NB4 (cell line): ENCODE measurements around the gene ROR2.
A peak's percentile ranks its signal among the peaks of the same experiment; 100 is the strongest.

Source experiments
- DNase-seq: peaks from one replicate; pipeline ENCODE4 v3.0.0; 2010; ENCODE audit warnings: low read depth
- H3K4me3 ChIP-seq: one replicate; pipeline ENCODE4 v1.5.1; 2011; ENCODE audit warnings: mild to moderate bottlenecking, low read depth, low read length, moderate library complexity
- MYC ChIP-seq: IDR thresholded peaks from 2 replicates; pipeline ENCODE4 v1.6.1; 2011; ENCODE audit warnings: low read depth, low read length
- POLR2A ChIP-seq: IDR thresholded peaks from 2 replicates; pipeline ENCODE4 v1.6.1; 2011; ENCODE audit warnings: mild to moderate bottlenecking; ENCODE audit not compliant: insufficient read length; ENCODE audit errors: extremely low read depth
- TF ChIP-seq, protein P1 (sequence below): IDR thresholded peaks from one replicate; pipeline ENCODE4 v1.5.1; 2012; ENCODE audit warnings: low read depth, low read length
- TF ChIP-seq, protein P2 (sequence below): IDR thresholded peaks from 2 replicates; pipeline ENCODE4 v1.6.1; 2011; ENCODE audit warnings: low read depth, low read length

ROR2 gene

DNA sequence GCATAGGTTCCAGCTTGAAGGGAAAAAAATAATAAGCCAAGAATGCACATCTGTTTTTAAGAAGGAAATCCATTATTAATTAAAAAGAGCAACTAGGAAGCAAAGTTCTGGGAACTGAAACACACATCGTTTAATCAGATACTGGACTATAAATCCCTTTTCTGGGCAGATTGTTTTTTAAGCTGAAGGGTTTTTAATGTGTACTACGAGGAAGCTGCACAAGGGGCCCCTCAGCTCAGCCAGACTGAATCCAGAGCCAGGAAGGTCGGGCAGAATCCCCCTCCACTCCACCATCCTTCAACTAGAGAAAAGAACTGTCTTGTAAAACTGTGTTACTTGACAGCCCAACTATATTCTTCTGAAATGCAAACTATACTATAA lies 49.2 kb downstream of the ROR2 start:
- DNase-seq: no peak
- H3K4me3 ChIP-seq: no peak overlapping the region
- TF ChIP-seq MYC (no peak), POLR2A (no peak)
- TF ChIP-seq, protein P1, sequence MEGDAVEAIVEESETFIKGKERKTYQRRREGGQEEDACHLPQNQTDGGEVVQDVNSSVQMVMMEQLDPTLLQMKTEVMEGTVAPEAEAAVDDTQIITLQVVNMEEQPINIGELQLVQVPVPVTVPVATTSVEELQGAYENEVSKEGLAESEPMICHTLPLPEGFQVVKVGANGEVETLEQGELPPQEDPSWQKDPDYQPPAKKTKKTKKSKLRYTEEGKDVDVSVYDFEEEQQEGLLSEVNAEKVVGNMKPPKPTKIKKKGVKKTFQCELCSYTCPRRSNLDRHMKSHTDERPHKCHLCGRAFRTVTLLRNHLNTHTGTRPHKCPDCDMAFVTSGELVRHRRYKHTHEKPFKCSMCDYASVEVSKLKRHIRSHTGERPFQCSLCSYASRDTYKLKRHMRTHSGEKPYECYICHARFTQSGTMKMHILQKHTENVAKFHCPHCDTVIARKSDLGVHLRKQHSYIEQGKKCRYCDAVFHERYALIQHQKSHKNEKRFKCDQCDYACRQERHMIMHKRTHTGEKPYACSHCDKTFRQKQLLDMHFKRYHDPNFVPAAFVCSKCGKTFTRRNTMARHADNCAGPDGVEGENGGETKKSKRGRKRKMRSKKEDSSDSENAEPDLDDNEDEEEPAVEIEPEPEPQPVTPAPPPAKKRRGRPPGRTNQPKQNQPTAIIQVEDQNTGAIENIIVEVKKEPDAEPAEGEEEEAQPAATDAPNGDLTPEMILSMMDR: no peak
- TF ChIP-seq, protein P2, sequence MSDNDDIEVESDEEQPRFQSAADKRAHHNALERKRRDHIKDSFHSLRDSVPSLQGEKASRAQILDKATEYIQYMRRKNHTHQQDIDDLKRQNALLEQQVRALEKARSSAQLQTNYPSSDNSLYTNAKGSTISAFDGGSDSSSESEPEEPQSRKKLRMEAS: no peak

DNA sequence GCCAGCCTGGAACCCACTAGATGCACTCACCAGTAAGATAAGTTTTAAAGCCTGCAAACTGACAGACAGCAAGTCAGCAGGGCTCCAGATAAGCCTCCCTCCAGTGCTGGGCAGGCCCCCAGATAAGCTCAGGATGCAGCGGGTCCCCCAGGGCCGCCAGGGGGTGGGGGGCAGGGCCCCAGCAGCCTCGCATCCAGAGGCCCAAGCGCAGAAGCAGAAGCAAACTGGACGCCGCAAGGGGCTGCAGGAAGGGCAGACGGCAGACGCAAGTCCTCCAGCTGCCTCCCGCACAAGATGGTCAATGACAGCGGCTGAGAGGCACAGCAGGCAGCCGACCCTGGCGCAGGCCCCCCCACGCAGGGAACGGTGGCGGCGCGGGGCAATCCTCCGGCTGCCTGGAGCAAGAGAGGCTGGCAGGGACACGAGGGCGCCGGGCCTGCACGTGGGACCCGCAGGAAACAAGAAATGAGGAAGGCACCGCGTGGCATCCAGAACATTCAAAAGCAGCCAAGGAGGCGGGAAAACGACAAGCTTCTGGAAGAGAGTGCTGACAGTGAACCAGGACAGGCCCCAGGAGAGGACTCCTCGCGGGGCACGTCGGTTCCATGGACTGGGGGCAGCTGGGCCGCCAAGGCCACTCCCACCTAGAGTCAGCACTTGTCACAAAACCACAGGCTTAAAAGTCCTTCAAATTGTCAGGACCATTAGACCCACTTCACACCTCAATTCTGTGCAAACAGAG lies 49.8 kb downstream of the ROR2 start:
- H3K4me3 ChIP-seq: no peak overlapping the region
- peak; percentile 56 for DNase-seq
- no peak for TF ChIP-seq MYC
- TF ChIP-seq, protein P1: no peak

DNA sequence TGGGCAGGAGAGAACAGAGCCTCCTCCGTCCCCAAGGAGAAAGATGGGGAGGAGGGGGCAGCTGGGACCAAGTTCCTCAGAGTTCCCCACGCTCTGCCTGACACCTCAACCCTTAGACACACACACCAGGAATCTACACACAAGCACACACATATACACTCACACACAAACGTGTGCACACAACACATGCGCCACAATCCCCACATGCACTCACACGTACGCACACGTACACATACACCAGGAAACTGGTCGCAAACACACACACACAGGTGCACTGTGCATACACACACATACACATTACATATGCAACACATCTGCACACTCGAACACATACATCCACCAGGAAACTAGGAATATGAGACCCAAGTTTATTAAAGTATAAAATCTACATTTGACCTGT lies 50.4 kb downstream of the ROR2 start:
- TF ChIP-seq, protein P1: no peak
- TF ChIP-seq, protein P2: no peak
- no peak for TF ChIP-seq POLR2A
- no peak overlapping the region for H3K4me3 ChIP-seq
- DNase-seq: no peak

DNA sequence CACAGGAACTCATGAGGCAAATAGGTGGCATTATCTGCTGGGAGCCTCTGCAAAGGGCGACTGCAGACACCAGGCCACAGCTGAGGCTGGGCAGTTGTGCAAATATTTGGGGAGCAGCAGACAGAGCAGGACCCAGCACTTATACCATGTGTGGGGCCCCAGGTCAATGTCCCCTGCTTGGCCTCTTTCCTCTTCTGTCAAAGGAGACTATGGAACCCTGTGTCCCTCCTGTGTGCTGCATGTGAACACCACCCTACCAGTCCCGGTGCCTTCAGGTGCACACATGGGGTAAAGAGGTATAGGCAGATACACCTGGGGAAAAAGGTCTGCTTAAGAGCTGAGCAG lies 50.8 kb downstream of the ROR2 start:
- TF ChIP-seq, protein P1: no peak
- TF ChIP-seq, protein P2: no peak
- TF ChIP-seq POLR2A: no peak
- no peak for TF ChIP-seq MYC
- DNase-seq: no peak
- no peak overlapping the region for H3K4me3 ChIP-seq

DNA sequence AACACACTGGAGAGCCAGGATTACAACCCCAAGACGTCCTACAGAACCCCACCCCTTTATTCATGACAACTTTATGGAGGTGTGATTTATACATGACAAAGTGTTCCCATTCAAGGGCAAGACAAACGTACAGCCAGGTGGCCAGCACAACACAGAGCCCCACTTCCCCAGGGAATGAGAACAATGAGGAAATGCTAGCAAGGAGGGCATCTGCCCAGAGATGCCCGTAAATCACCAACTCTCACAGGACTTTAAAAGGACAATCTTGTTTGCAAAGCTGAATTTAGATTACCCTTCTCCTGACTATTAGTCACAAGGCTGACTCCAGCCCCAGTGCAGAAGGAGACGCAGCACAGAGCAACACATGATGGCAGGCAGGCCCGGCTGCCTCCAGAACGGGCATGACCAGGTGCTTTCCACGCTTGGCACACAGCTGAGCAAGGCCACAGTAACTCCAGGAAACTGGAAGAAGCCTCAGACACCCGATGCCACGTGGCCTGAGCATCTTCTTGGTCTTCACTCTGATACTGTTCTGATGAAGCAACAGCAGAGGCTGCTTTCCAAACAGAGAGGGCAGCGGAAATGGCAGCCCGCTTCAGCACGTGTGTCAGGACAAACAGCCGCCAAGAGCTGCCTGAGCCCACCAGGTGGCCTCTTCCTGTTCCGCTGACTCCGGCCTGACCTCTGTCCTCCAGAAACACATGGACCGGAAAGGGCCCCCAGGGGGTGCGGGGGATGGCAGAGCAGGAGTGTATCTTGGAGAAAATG lies 51.4 kb downstream of the ROR2 start:
- DNase-seq: peak; percentile 98
- TF ChIP-seq, protein P2: peak; percentile 99
- TF ChIP-seq MYC (peak; percentile 98), POLR2A (no peak)
- TF ChIP-seq, protein P1: no peak
- no peak overlapping the region for H3K4me3 ChIP-seq

DNA sequence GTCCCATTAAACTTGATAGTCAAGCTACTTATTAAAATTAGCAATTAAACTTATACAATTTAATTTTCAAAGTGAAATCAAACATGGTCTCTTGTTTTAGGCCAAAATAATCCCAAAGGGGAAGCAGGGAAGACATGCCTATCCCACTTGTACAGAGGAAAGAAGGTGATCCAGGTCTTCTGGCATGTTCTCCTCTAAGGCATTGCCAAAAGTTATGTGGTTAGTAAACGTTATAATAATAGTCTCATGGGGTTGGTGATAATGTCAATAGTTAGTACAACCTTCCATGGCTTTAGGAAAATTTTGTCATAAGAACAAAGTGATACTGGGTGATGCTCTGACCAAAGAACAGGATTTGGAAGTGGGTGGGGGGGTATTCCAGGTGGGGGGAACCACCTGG lies 52.8 kb downstream of the ROR2 start:
- DNase-seq: no peak
- no peak overlapping the region for H3K4me3 ChIP-seq
- TF ChIP-seq, protein P2: no peak
- TF ChIP-seq, protein P1: no peak
- TF ChIP-seq MYC: no peak
- TF ChIP-seq POLR2A: no peak
